Endothelial cell of umbilical vein (primary cell): ENCODE measurements around the gene GRK5.

Source experiments
- CTCF ChIP-seq, 2 donors: IDR thresholded peaks; 1 replicate in 1 of 2; 2 replicates in 1 of 2; pipeline ENCODE4 v1.5.1; 2011; ENCODE audit warnings: low read length in 2 of 2, mild to moderate bottlenecking in 2 of 2, moderate library complexity in 2 of 2, control low read depth in 1 of 2, inconsistent platforms in 1 of 2, low read depth in 1 of 2; ENCODE audit not compliant: insufficient read depth in 1 of 2; ENCODE audit errors: extremely low read depth in 1 of 2
- EZH2 ChIP-seq: IDR thresholded peaks from 2 replicates; pipeline ENCODE4 v1.6.1; 2012; ENCODE audit warnings: borderline replicate concordance, low read depth, mild to moderate bottlenecking, moderate library complexity, low read length, inconsistent platforms; ENCODE audit not compliant: severe bottlenecking
- POLR2A ChIP-seq: IDR thresholded peaks from 2 replicates; pipeline ENCODE4 v1.6.1; 2012; ENCODE audit warnings: low read depth, mild to moderate bottlenecking, control low read depth, low read length
- POLR2AphosphoS5 ChIP-seq: IDR thresholded peaks from 2 replicates; pipeline ENCODE4 v1.6.1; 2012; ENCODE audit warnings: low read depth, mild to moderate bottlenecking, control low read depth, low read length, moderate library complexity; ENCODE audit not compliant: insufficient read depth

GRCh38 chr10:119211176-119211575, 3.8 kb downstream of the GRK5 start:
- TF ChIP-seq CTCF (IDR thresholded peaks at IDR 0.05; ENCODE audit: extremely low read depth in 1 of 2, insufficient read depth in 1 of 2, low read depth in 1 of 2, low read length in 2 of 2) (no peak), POLR2AphosphoS5 (no peak), POLR2A (no peak), EZH2 (no peak)
